Naive B cell (primary cell): Measurements from ENCODE around the gene CA7. TPM values are rescaled to one million over a fixed set of nuclear protein-coding genes. Genes with fewer than 3 reads are reported as not detected.
"Not testable (repeated sequence)": the region's sequence is repeated elsewhere in the genome, so short reads cannot be mapped to it uniquely, and the experiment has no call there.

ENCODE experiments used
- ATAC-seq, 2 donors: fragments of 150-1000 bp; cut with Tn5 transposase; 2 replicates each; pipeline ENCODE4 v1.10.0; 2021; ENCODE audit warnings: low read depth in 2 of 2, mild to moderate bottlenecking in 2 of 2, moderate library complexity in 2 of 2
- DNase-seq: peaks from one replicate; pipeline ENCODE4 v3.0.0; 2022
- H3K27ac Mint-ChIP-seq, 6 donors: one replicate each; pipeline ENCODE4 v1.8.0; 2020 to 2022; ENCODE audit warnings: mild to moderate bottlenecking in 6 of 6, mixed read lengths in 6 of 6, moderate library complexity in 5 of 6, inconsistent platforms in 2 of 6
- H3K27me3 Mint-ChIP-seq, 3 donors: one replicate each; pipeline ENCODE4 v1.8.0; 2021 to 2022; ENCODE audit warnings: mixed read lengths in 3 of 3, mild to moderate bottlenecking in 1 of 3
- H3K36me3 Mint-ChIP-seq, 2 donors: one replicate each; pipeline ENCODE4 v1.8.0; 2020 to 2022; ENCODE audit warnings: mixed read lengths in 2 of 2, inconsistent platforms in 1 of 2, mild to moderate bottlenecking in 1 of 2
- H3K4me1 Mint-ChIP-seq, 3 donors: one replicate each; pipeline ENCODE4 v1.8.0; 2020 to 2022; ENCODE audit warnings: mixed read lengths in 3 of 3, inconsistent platforms in 1 of 3, mild to moderate bottlenecking in 1 of 3, moderate library complexity in 1 of 3
- H3K4me3 Mint-ChIP-seq, 8 donors: one replicate each; pipeline ENCODE4 v1.8.0; 2020 to 2022; ENCODE audit warnings: mild to moderate bottlenecking in 8 of 8, mixed read lengths in 8 of 8, moderate library complexity in 8 of 8, inconsistent platforms in 2 of 8
- H3K9me3 Mint-ChIP-seq, 7 donors: one replicate each; pipeline ENCODE4 v1.8.0; 2020 to 2022; ENCODE audit warnings: mixed read lengths in 7 of 7, mild to moderate bottlenecking in 5 of 7, inconsistent platforms in 2 of 7, moderate library complexity in 1 of 7
- polyA plus RNA-seq, 6 donors: library from polyadenylated mRNA; unstranded; fragments of 300-500 nt; fragmentation: Illumina TruSeq; gene quantifications; one replicate each; pipeline ENCODE4 v1.2.3, GENCODE V29; 2021; ENCODE audit warnings: low read depth in 6 of 6

Gene CA7
- polyA plus RNA-seq, 6 donors from 2014 or later, result not detected

- not testable (repeated sequence) for H3K36me3 Mint-ChIP-seq, ATAC-seq, H3K9me3 Mint-ChIP-seq, H3K4me3 Mint-ChIP-seq, DNase-seq, H3K27me3 Mint-ChIP-seq
- Mint-ChIP-seq H3K27ac (peak overlapping the region in 1 of 6 donors; percentile 56), H3K4me1 (peaks cover 0 to 11% (median 0%) of the 10 kb centered on the region in 3 donors)
Observed at GRCh38 chr16:66896682-66897081, 52.5 kb downstream of the CA7 start.

- peak overlapping the region in 1 of 6 donors; percentile 8 for H3K27ac Mint-ChIP-seq
- H3K4me3 Mint-ChIP-seq, result peak overlapping the region in 1 of 8 donors; percentile 21
- H3K36me3 Mint-ChIP-seq, result no peaks in the 10 kb centered on the region
- no peak for DNase-seq
- ATAC-seq, result no peak
- peaks cover 0 to 5% (median 5%) of the 10 kb centered on the region in 3 donors for H3K27me3 Mint-ChIP-seq
- H3K4me1 Mint-ChIP-seq, result peaks cover 0 to 11% (median 0%) of the 10 kb centered on the region in 3 donors
- H3K9me3 Mint-ChIP-seq, result no peaks in the 10 kb centered on the region
Observed at GRCh38 chr16:66898207-66898606, 54.0 kb downstream of the CA7 start.

GRCh38 chr16:66898933-66899309 is 54.7 kb downstream of the CA7 start:
- ATAC-seq (no peak), DNase-seq (no peak)
- Mint-ChIP-seq H3K4me1 (peaks cover 0 to 11% (median 0%) of the 10 kb centered on the region in 3 donors), H3K36me3 (no peaks in the 10 kb centered on the region), H3K27ac (peak overlapping the region in 1 of 6 donors; percentile 65), H3K4me3 (no peak overlapping the region), H3K9me3 (no peaks in the 10 kb centered on the region), H3K27me3 (peaks cover 0 to 5% (median 5%) of the 10 kb centered on the region in 3 donors)

GRCh38 chr16:66899310-66899944 is 55.2 kb downstream of the CA7 start:
- H3K27me3 Mint-ChIP-seq, result peaks cover 0 to 5% (median 5%) of the 10 kb centered on the region in 3 donors
- H3K27ac Mint-ChIP-seq, result peak overlapping the region in 1 of 6 donors; percentile 65
- no peaks in the 10 kb centered on the region for H3K9me3 Mint-ChIP-seq
- ATAC-seq (no peak), DNase-seq (no peak)
- H3K4me1 Mint-ChIP-seq, result peaks cover 0 to 9% (median 0%) of the 10 kb centered on the region in 3 donors
- no peak overlapping the region for H3K4me3 Mint-ChIP-seq
- H3K36me3 Mint-ChIP-seq, result no peaks in the 10 kb centered on the region

- Mint-ChIP-seq H3K4me3 (no peak overlapping the region), H3K4me1 (peaks cover 0 to 3% (median 0%) of the 10 kb centered on the region in 3 donors), H3K36me3 (no peaks in the 10 kb centered on the region), H3K9me3 (no peaks in the 10 kb centered on the region), H3K27me3 (peaks cover 0 to 5% (median 5%) of the 10 kb centered on the region in 3 donors), H3K27ac (no peak overlapping the region)
- DNase-seq (no peak), ATAC-seq (no peak)
Observed at GRCh38 chr16:66899945-66900710, 55.9 kb downstream of the CA7 start.

GRCh38 chr16:66900721-66901441 is 56.7 kb downstream of the CA7 start:
- ATAC-seq (no peak), DNase-seq (no peak)
- Mint-ChIP-seq H3K27me3 (peaks cover 0 to 5% (median 5%) of the 10 kb centered on the region in 3 donors), H3K4me3 (peak overlapping the region in 1 of 8 donors; percentile 68), H3K27ac (no peak overlapping the region), H3K4me1 (peaks cover 0 to 4% (median 0%) of the 10 kb centered on the region in 3 donors), H3K9me3 (no peaks in the 10 kb centered on the region), H3K36me3 (no peaks in the 10 kb centered on the region)

- H3K27ac Mint-ChIP-seq, result no peak overlapping the region
- DNase-seq (no peak), ATAC-seq (no peak)
- H3K36me3 Mint-ChIP-seq, result no peaks in the 10 kb centered on the region
- no peak overlapping the region for H3K4me3 Mint-ChIP-seq
- H3K27me3 Mint-ChIP-seq, result peaks cover 0 to 5% (median 5%) of the 10 kb centered on the region in 3 donors
- H3K9me3 Mint-ChIP-seq, result peaks cover 0 to 1% (median 0%) of the 10 kb centered on the region in 7 donors
- peaks cover 0 to 6% (median 0%) of the 10 kb centered on the region in 3 donors for H3K4me1 Mint-ChIP-seq
Observed at GRCh38 chr16:66901626-66902025, 57.4 kb downstream of the CA7 start.

GRCh38 chr16:66902648-66903543 is 58.7 kb downstream of the CA7 start:
- Mint-ChIP-seq H3K4me3 (no peak overlapping the region), H3K27me3 (peaks cover 0 to 5% (median 5%) of the 10 kb centered on the region in 3 donors), H3K27ac (no peak overlapping the region), H3K36me3 (no peaks in the 10 kb centered on the region), H3K9me3 (peaks cover 0 to 1% (median 0%) of the 10 kb centered on the region in 7 donors), H3K4me1 (peaks cover 0 to 6% (median 0%) of the 10 kb centered on the region in 3 donors)
- DNase-seq, result no peak
- no peak for ATAC-seq

Other genes starting within 250 kb of the CA7 start
- 10 to 100 TPM; 17.0 to 24.3 (median 19.1) TPM for gene CMTM3, start 239.7 kb upstream of the CA7 start, polyA plus RNA-seq
- gene CMTM4, start 147.7 kb upstream of the CA7 start, polyA plus RNA-seq, result under 1 TPM in 1 of 6 donors, not detected in 5; 0.20 TPM
- gene DYNC1LI2, start 92.8 kb upstream of the CA7 start, polyA plus RNA-seq, result 10 to 100 TPM; 10.5 to 33.8 (median 23.4) TPM
- gene TERB1, start 42.8 kb upstream of the CA7 start, polyA plus RNA-seq, result not detected
- gene NAE1, start 13.4 kb upstream of the CA7 start, polyA plus RNA-seq, result 10 to 100 TPM; 46.7 to 87.4 (median 54.6) TPM
- 1 to 10 TPM; 1.4 to 5.8 (median 1.8) TPM for gene PDP2, start 36.1 kb downstream of the CA7 start, polyA plus RNA-seq
- gene CDH16, start 74.5 kb downstream of the CA7 start, polyA plus RNA-seq, result not detected
- gene RRAD, start 81.1 kb downstream of the CA7 start, polyA plus RNA-seq, result under 1 TPM in 1 of 6 donors, not detected in 5; 0.43 TPM
- gene CIAO2B, start 90.0 kb downstream of the CA7 start, polyA plus RNA-seq, result 100 to 1,000 TPM in 3 of 6 donors, 10 to 100 TPM in 3; 69.0 to 114 (median 100) TPM
- gene CES2, start 91.1 kb downstream of the CA7 start, polyA plus RNA-seq, result 10 to 100 TPM; 16.3 to 25.7 (median 21.0) TPM
- gene CES3, start 116.9 kb downstream of the CA7 start, polyA plus RNA-seq, result under 1 TPM in 1 of 6 donors, not detected in 5; 0.66 TPM
- gene CES4A, start 144.2 kb downstream of the CA7 start, polyA plus RNA-seq, result 1 to 10 TPM in 4 of 6 donors, under 1 TPM in 2; 0.61 to 5.8 (median 1.4) TPM
- gene CBFB, start 184.7 kb downstream of the CA7 start, polyA plus RNA-seq, result 10 to 100 TPM; 51.8 to 94.4 (median 70.5) TPM